GM19035 (cell line): Measurements from ENCODE around the gene NTN1.
"Not testable (repeated sequence)": the region's sequence is repeated elsewhere in the genome, so short reads cannot be mapped to it uniquely, and the experiment has no call there.

Experiments used
- ATAC-seq: cut with Tn5 transposase; IDR thresholded peaks from one replicate; pipeline ENCODE4 v1.9.1; 2021; ENCODE audit not compliant: unreplicated experiment

The NTN1 gene

GRCh38 chr17:9151740-9152139 lies 130.4 kb downstream of the NTN1 start:
- not testable (repeated sequence) for ATAC-seq

- ATAC-seq: no peak
Measured at GRCh38 chr17:9158544-9159452, 137.5 kb downstream of the NTN1 start.

GRCh38 chr17:9162275-9162985 lies 141.1 kb downstream of the NTN1 start:
- ATAC-seq: no peak

- no peak for ATAC-seq
Measured at GRCh38 chr17:9166788-9167187, 145.5 kb downstream of the NTN1 start.

- ATAC-seq: no peak
Measured at GRCh38 chr17:9167379-9167778, 146.1 kb downstream of the NTN1 start.

- no peak for ATAC-seq
Measured at GRCh38 chr17:9169116-9169515, 147.8 kb downstream of the NTN1 start.

- no peak for ATAC-seq
Measured at GRCh38 chr17:9170336-9170735, 149.0 kb downstream of the NTN1 start.

GRCh38 chr17:9170853-9171252 lies 149.5 kb downstream of the NTN1 start:
- ATAC-seq: no peak

GRCh38 chr17:9173386-9173983 lies 152.2 kb downstream of the NTN1 start:
- ATAC-seq: no peak

GRCh38 chr17:9174312-9174711 lies 153.0 kb downstream of the NTN1 start:
- ATAC-seq: no peak

GRCh38 chr17:9174779-9175574 lies 153.7 kb downstream of the NTN1 start:
- no peak for ATAC-seq

- ATAC-seq: no peak
Measured at GRCh38 chr17:9175700-9176467, 154.6 kb downstream of the NTN1 start.

GRCh38 chr17:9177212-9177611 lies 155.9 kb downstream of the NTN1 start:
- ATAC-seq: no peak

GRCh38 chr17:9178319-9178718 lies 157.0 kb downstream of the NTN1 start:
- ATAC-seq: no peak

- ATAC-seq: no peak
Measured at GRCh38 chr17:9179602-9180001, 158.3 kb downstream of the NTN1 start.

- ATAC-seq: no peak
Measured at GRCh38 chr17:9181640-9182039, 160.3 kb downstream of the NTN1 start.

GRCh38 chr17:9183306-9183705 lies 162.0 kb downstream of the NTN1 start:
- no peak for ATAC-seq

- ATAC-seq: no peak
Measured at GRCh38 chr17:9185142-9185541, 163.8 kb downstream of the NTN1 start.

- no peak for ATAC-seq
Measured at GRCh38 chr17:9185688-9186284, 164.5 kb downstream of the NTN1 start.

- ATAC-seq: no peak
Measured at GRCh38 chr17:9187828-9188227, 166.5 kb downstream of the NTN1 start.
